Measurements from ENCODE around the gene BCO2. TPM values are rescaled to one million over a fixed set of nuclear protein-coding genes. Genes with fewer than 3 reads are reported as not detected.

The BCO2 gene
- total RNA-seq, 1 experiment from 2014 or later: 0.31 TPM

GRCh38 chr11:112178936-112179335, 3.6 kb downstream of the BCO2 start:
- Histone ChIP-seq H3K23me2 (ENCODE audit: insufficient read length, low read depth, low read length, poor library complexity, severe bottlenecking) (no peaks in the 10 kb centered on the region), H3K56ac (ENCODE audit: insufficient read length, low read depth, low read length) (no peak overlapping the region), H3K27me3 (ENCODE audit: insufficient read depth, low read length) (no peaks in the 10 kb centered on the region), H3K4me1 (ENCODE audit: insufficient read depth, low read length) (no peaks in the 10 kb centered on the region), H4K20me1 (ENCODE audit: control insufficient read depth, insufficient read depth, insufficient read length) (no peaks in the 10 kb centered on the region), H2AFZ (ENCODE audit: low read length) (no peak overlapping the region), H2AK5ac (ENCODE audit: insufficient read length, low read length) (no peak overlapping the region), H3K18ac (ENCODE audit: insufficient read length, low read depth, low read length) (no peak overlapping the region), H2BK12ac (ENCODE audit: insufficient read length, low read depth, low read length) (no peak overlapping the region), H4K91ac (ENCODE audit: insufficient read length, low read depth, low read length) (no peak overlapping the region), H2BK120ac (ENCODE audit: low read depth, low read length, poor library complexity, severe bottlenecking) (no peak overlapping the region), H3K9me3 (ENCODE audit: control insufficient read depth, low read depth, low read length) (no peaks in the 10 kb centered on the region), H3K9ac (ENCODE audit: extremely low read depth, insufficient read length, low read length) (no peak overlapping the region), H2BK20ac (ENCODE audit: low read depth, low read length, poor library complexity, severe bottlenecking) (no peak overlapping the region), H3K14ac (ENCODE audit: insufficient read depth, low read length) (no peak overlapping the region), H3K23ac (ENCODE audit: insufficient read length, low read depth, low read length) (no peak overlapping the region), H2BK5ac (ENCODE audit: insufficient read length, low read length) (no peak overlapping the region), H3K4me2 (ENCODE audit: insufficient read depth, insufficient read length, low read length) (no peak overlapping the region), H3K4ac (ENCODE audit: low read depth, low read length) (no peak overlapping the region), H3K79me1 (ENCODE audit: insufficient read depth, low read depth, low read length, poor library complexity, severe bottlenecking) (no peaks in the 10 kb centered on the region), H2BK15ac (ENCODE audit: low read depth, low read length) (no peak overlapping the region), H3K27ac (ENCODE audit: insufficient read length, low read depth, low read length) (no peak overlapping the region), H3T11ph (ENCODE audit: low read length) (no peak overlapping the region), H4K5ac (ENCODE audit: insufficient read length, low read depth, low read length) (no peak overlapping the region), H3K79me2 (ENCODE audit: insufficient read depth, low read length) (no peaks in the 10 kb centered on the region), H4K8ac (replicated peaks; ENCODE audit: insufficient read length, low read depth, low read length) (no peak overlapping the region)
- no CpG with 5 or more reads among the region's 3 CpGs for whole genome bisulfite sequencing (ENCODE audit: extremely low coverage, insufficient read length, low lambda C conversion rate)
- Mint-ChIP-seq H3K4me3 (no peak overlapping the region), H3K27me3 (ENCODE audit: low read depth) (peaks cover 13% of the 10 kb centered on the region), H3K27ac (no peak overlapping the region), H3K9me3 (peaks cover 4 to 7% of the 10 kb centered on the region in 2 experiments; a peak in 4 of 5 replicates), H3K4me1 (0 out of 4 replicates have a peak, but pooled peaks cover 0 to 2% of the 10 kb centered on the region in 2 experiments), H3K36me3 (ENCODE audit: insufficient read depth in 1 of 3, low read depth in 3 of 3) (no peaks in the 10 kb centered on the region)
- DNase-seq: no peak
- TF ChIP-seq CTCF (conservative IDR thresholded peaks at IDR 0.05): no peak
